Lung microvascular endothelial cell (primary cell): ENCODE data around the gene CAMK1G. TPM values are rescaled to one million over a fixed set of nuclear protein-coding genes. Genes with fewer than 3 reads are reported as not detected.

ENCODE experiments used
- DNase-seq, 2 donors: peaks; one replicate each; pipeline versions ENCODE4 v3.0.0 to v3.0.0-alpha.2; 2010; ENCODE audit warnings: low read depth in 2 of 2
- total RNA-seq: library from RNA; depleted of rRNA; stranded (reverse); fragments of >200 nt; gene quantifications from 2 replicates; pipeline ENCODE4 v1.2.1, GENCODE V29; 2014

Gene CAMK1G
- total RNA-seq, 1 donor from 2014 or later = not detected

- DNase-seq = no peak
Observed at GRCh38 chr1:209619696-209620486, 36.4 kb downstream of the CAMK1G start.

- no peak for DNase-seq
Observed at GRCh38 chr1:209620487-209620884, 37.0 kb downstream of the CAMK1G start.

GRCh38 chr1:209621286-209621685 lies 37.8 kb downstream of the CAMK1G start:
- peak in 1 of 2 donors; percentile 42 for DNase-seq

GRCh38 chr1:209621741-209622655 lies 38.5 kb downstream of the CAMK1G start:
- DNase-seq = no peak

- no peak for DNase-seq
Observed at GRCh38 chr1:209622841-209623829, 39.6 kb downstream of the CAMK1G start.

- no peak for DNase-seq
Observed at GRCh38 chr1:209624558-209625549, 41.3 kb downstream of the CAMK1G start.

- no peak for DNase-seq
Observed at GRCh38 chr1:209625791-209626285, 42.3 kb downstream of the CAMK1G start.

- no peak for DNase-seq
Observed at GRCh38 chr1:209626346-209627026, 43.0 kb downstream of the CAMK1G start.

- no peak for DNase-seq
Observed at GRCh38 chr1:209627027-209627731, 43.7 kb downstream of the CAMK1G start.

- DNase-seq = peak; percentile 81 to 84
Observed at GRCh38 chr1:209627732-209628196, 44.2 kb downstream of the CAMK1G start.

- no peak for DNase-seq
Observed at GRCh38 chr1:209628618-209629299, 45.2 kb downstream of the CAMK1G start.

GRCh38 chr1:209629621-209630382 lies 46.3 kb downstream of the CAMK1G start:
- DNase-seq = no peak

- peak in 1 of 2 donors; percentile 47 for DNase-seq
Observed at GRCh38 chr1:209630383-209631225, 47.1 kb downstream of the CAMK1G start.

- no peak for DNase-seq
Observed at GRCh38 chr1:209633335-209633997, 50.0 kb downstream of the CAMK1G start.

GRCh38 chr1:209634005-209634737 lies 50.7 kb downstream of the CAMK1G start:
- no peak for DNase-seq
